GM21717 (cell line): Measurements from ENCODE around the gene GLMP.
"Not testable (repeated sequence)": the region's sequence is repeated elsewhere in the genome, so short reads cannot be mapped to it uniquely, and the experiment has no call there.

ENCODE experiments used
- ATAC-seq: cut with Tn5 transposase; IDR thresholded peaks from one replicate; pipeline ENCODE4 v1.9.1; 2021; ENCODE audit warnings: mild to moderate bottlenecking, moderate library complexity; ENCODE audit not compliant: unreplicated experiment

The GLMP gene, protein sequence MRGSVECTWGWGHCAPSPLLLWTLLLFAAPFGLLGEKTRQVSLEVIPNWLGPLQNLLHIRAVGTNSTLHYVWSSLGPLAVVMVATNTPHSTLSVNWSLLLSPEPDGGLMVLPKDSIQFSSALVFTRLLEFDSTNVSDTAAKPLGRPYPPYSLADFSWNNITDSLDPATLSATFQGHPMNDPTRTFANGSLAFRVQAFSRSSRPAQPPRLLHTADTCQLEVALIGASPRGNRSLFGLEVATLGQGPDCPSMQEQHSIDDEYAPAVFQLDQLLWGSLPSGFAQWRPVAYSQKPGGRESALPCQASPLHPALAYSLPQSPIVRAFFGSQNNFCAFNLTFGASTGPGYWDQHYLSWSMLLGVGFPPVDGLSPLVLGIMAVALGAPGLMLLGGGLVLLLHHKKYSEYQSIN

DNA sequence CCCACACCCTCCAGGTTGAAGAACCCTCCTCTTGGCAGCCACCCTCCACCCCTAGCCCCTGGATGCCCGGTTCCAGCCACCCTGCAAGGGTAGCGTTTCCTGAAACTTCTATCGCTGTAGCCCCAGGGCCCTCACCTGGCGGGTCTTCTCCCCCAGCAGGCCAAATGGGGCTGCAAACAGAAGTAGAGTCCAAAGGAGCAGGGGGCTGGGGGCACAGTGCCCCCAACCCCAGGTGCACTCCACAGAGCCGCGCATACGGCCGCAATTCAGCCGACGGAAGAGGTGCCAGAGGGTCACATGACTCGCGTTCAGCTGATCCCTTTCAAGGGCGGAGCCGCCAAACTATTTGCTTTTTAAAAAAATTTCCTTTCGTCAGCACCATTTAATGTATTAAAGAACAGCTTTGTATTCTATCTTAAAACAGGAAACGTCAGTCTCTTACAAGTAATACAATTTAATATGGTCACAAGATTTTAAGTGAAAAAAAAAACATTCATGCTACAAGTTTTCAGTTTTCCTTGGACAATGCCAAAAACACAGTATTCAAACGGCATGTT is at the start of gene GLMP:
GLMP (minus strand) TSS at position 289 of the 557 bp plus-strand sequence; CDS start at position 255, 34 bp downstream.
- no peak for ATAC-seq

DNA sequence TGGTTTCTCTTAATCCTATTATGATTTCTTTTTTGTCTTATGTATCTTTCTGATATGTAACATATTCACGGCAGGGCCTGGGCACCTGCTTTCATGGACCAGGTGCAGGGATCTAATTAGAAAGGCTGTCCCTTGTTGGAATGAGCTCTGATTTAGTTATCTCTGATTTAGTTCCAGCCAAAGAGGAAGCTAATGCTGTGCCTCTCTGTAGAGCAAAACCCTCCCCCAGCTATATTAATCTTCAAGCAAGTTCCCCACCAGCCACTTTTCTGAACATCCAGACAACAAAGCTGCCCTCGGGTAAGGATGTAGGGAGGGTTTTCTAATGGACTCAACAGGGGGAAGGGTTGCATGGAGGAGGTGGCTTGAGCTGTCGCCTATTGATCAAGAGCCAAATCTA is 48.9 kb upstream of the GLMP start:
- ATAC-seq = no peak

DNA sequence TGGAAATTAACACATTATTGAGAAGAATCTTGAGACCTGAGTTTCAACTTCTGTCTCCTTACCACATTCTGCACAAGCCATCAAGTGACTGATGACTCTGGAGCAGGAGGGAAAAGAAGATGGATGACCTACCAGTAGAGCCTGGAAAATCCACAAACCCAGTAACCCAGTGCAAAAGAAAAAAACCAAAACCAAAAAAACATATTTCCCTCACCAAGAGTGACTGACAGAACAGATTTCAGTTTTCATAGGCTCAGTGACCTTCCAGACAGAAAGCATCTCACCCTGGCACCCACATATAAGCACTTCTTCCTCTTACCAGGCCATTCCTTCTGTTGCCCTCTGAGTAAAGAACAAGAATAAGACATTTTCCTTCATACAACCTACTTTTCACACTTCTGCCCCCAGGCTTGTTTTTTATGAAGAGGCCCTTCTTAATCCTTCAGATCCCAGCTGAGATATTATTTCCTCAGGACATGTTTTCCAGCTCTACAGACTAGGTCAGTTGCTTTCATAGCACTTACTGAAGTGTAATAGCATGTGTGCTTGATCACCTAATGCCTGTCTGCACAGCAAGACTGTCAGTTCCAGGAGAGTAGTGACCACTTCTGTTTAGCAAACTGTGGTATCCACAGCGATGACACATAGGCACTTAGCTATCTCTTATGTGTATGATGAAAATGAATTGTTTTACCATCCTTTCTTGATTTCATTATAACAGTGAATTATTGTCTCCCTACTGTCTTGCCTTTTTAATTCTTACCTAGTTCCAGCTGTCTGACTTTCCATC is 46.9 kb upstream of the GLMP start:
- ATAC-seq = no peak

DNA sequence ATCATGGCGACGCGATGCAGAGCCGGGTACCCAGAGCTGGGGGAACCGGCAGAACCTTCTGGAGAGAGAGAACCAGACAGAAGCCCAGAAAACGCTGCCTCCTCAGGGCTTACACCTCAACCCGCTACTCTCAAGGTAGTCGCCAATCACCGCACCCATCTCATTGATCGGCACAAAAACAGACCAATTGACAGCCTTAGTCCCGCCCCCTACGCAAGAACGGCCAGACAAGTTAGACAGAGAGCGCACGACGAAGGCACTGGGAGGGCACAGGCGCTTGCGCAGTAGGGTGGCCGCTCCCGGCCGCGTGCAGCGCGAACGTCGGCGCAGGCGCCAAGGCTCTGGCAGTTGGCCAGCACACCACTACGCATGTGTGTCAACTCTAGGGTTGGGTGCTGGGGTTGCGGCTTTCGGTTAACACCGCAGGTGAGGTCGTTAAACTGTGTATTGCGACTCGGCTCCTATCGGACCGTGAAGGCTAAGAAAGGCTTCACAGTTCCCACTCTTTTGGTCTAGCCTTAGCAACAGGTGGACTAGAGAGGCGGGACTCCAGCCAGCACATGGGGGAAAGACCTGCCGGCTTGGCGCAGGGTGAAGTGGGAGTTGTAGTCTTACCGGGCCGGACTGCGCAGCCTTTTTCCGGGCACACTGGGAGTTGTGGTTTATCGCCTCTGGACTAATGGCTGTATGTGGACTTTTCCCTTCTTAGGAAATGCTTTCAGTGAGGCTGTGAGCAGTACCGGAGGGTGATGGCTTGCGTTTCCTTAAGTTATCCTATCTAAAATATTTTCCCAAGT is 42.9 kb upstream of the GLMP start, which contains the start of the genes CCT3 and TSACC:
CCT3 (minus strand) TSS at position 113 of the 797 bp plus-strand sequence; CDS start at position 5, 108 bp downstream.
TSACC (plus strand) TSS at position 347 of the 797 bp plus-strand sequence. CDS start 1,232 bp downstream, outside the sequence.
- ATAC-seq = peak; percentile 90

DNA sequence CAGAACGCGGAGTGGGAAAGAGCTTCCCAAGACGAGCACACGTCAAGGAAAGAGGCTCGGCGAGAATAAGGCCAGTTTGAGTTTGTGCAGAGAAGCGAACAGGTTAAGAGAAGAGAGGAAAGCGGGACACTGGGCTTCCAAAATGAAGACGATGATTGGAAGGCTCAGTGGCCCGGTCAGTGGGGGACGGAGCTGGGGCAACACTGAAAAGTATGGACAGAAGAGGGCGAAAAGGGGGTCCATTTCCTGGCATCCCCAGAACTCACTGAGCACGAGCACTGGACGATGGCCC is 42.4 kb upstream of the GLMP start:
- peak; percentile 28 for ATAC-seq

DNA sequence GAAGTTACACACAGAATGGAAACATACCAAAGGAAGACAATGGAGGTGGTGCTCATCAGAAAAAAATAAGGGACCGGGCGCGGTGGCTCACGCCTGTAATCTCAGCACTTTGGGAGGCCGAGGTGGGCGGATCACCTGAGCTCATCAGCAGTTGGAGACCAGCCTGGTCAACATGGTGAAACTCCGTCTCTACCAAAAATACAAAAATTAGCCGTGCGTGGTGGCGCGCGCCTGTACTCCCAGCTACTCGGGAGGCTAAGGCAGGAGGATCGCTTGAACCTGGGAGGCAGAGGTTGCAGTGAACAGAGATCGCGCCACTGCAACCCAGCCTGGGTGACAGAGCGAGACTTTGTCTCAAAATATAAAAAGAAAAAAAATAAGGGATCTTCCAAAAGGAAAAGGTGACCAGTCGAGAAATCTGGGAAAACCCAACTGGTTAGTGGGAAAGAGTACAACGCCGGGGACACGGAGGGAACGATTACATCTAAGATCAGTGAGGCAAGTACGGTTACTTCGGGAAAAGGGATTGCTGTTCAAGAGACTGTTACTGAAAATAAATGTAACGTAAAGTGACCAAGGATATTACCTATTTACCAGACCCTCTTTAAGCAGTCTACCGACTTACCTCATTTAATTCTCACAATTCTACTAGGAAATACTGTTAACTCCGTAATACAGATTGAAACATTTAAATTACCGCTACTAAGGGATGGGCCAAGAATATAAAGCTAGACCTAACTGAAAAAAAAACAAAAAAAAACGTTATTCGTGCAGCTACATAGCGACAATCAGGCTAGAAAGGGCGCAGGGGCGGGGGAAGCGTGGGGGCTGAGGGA is 41.8 kb upstream of the GLMP start:
- ATAC-seq = no peak

DNA sequence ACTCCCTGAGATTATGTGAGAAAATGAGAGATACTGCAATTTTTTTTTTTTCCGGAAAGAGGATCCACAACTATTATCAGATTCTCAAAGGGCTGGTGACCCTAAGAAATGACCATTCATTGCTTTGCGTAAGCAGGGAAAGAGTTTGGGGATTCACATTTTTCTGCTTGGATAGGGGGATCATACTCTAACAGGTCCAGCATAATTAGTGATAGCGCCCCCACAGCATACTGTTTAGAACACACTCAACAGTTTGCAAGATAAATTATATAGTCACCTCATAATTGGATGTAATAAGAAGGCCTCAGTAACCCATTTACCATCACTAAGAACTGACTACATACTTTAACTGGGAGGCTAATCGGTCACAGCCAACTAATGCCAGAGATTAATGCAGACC is 40.8 kb upstream of the GLMP start:
- ATAC-seq = no peak

DNA sequence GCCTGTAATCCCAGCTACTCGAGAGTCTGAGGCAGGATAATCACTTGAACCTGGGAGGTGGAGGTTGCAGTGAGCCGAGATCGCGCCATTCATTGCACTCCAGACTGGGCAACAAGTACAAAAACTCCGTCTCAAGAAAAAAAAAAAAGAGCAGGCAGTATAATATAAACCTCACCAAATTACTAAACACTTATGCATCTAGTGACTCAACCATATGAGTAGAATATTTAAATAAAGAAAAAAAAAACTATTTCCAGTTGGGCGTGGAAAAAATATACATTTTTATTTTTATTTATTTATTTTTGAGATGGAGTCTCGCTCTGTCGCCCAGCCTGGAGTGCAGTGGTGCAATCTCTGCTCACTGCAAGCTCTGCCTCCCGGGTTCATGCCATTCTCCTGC is 27.7 kb upstream of the GLMP start:
- not testable (repeated sequence) for ATAC-seq

DNA sequence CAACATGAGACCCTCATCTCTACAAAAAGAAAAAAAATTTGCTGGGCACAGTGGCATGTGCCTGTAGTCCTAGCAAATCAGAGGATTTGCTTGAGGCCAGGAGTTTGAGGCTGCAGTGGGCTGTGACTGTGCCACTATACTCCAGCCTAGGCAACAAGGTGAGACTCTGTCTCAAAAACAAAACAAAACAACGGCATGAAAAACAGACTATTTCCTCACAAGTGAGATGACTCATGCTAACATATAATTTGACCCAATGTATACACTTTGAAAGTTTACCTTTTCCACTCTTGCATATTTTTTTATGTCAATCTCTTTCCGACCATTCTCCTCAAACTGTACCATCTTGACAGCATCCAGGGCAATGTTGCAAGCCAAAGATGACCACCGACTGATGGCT is 25.1 kb upstream of the GLMP start:
- ATAC-seq = no peak

DNA sequence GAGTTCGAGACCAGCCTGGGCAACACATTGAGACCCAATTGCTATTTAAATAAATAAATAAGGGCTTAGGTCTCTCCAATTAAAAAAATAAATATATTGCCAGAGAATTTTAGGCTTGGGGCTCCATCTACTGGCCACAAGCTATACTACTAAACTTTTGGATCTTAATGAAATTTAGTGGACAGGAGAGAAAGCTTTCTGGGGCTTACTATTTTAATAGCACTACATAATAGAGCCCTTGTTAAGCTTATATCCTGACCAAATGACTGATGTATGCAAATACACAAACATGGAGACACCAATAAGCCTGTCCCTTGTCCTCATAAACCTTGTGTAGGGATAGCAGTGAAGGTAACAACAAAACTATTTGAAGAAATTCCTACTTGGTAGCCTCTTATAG is 24.2 kb upstream of the GLMP start:
- no peak for ATAC-seq

DNA sequence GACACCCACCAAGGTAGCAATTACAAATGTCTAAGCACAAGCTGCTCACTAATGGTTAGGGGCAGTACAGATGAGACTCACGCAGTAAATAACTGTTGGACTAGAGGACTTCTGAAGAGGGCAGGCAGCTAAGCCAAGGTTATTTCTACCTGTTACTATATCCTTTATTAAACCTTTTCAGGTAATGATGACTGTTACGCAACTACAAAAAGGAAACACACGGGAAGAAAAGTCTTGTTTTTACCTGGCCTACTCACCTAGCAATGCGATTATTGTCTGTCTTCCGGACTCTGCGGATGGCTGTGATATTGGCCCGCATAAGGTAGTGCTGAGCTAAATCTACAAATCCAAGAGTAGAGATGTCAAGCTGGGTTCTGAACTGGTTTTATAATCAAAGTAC is 21.4 kb upstream of the GLMP start:
- ATAC-seq = no peak

DNA sequence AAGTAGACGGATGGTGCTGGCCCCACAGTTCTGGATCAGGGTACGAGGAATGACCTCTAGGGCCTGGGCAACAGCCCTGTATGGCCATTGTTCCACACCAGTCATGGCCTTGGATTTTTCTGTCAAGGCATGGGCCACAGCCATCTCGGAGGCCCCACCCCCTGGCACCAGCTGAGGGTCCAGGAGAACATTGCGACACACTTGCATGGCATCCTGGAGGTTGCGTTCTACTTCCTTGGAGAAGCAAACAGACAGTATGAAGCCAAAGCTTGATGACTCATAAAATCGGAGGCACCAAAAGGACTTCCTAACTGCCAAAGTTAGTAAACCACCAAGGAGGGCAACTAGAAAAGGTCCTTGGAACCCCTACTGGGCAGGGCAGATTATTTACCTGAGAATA is 15.5 kb upstream of the GLMP start:
- ATAC-seq = no peak

DNA sequence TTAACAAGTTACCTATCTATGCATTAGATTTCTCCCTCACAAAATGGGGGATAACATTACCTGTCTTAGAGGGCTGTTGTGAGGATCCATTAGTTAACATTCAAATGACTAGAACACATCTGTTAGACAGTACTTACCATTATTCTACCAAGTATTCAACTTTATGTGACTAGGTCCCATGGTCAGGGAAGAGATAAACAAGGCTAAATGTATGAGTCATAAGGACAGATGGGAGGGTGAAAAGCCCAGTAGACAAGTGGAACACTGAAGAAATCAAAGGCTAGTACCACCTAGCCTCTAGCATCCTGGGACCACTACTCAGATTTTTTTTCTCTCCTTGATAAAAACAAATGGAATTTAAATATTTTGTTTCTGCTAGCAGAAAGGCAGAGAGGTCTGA is 12.6 kb upstream of the GLMP start:
- no peak for ATAC-seq

DNA sequence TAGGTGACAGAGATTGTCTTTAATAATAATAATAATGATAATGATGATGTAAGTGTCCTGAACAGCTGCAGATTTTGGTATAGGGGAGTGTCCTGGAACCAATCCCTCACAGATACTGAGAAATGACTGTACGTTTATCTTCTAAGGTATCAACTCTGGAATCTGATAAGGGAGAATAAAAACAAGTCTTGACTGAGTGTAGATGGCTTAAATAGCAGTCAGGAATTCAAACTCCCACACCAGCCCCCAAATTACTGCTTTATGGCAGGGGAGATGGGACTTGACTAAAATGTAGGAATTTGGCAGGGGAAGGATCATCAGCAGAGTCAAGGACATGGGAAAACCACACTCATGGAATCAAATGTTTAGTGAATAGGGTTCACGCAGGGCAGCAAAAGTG is 9.7 kb upstream of the GLMP start:
- ATAC-seq = no peak

DNA sequence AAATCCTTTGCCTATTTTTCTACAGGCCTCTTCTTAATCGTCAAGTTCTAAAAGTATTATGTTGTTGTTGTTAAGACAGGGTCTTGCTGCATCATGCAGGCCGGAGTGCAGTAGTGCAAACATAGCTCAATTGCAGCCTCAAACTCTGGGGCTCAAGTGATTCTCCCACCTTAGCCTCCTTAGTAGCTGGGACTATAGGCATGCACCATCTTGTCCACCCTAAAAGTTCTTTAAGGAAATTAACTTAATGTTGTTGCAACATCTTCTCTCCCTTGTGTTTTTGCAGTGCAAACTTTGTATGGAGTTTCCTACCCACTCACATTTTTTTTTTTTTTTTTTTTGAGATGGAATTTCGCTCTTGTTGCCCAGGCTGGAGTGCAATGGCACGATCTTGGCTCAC is 7.8 kb upstream of the GLMP start:
- no peak for ATAC-seq

DNA sequence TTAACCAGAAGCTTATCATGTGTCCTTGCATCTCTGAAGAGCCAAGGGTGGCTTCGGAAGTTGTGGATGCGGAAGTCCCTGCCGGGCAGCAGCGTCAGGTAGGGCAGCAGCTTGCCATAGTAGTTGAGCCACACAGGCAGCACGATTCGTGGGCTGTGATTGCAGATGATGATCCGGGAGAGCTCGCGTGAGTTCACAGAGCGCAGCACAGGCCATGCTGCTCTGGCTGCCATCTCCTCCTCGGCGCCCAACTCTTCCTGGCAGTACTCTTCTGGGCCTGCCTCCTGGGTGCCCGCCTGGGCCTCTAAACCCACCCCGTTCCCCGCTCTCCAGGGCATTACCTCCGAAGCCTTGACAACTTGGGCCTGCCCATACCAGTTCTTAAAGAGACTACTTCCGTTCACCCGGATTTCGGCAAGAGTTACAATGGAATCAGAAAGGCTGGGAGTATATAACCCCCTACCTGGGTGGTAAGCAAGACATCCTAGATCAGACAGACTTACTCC is 3.4 kb upstream of the GLMP start, which contains the start of gene VHLL:
VHLL (minus strand) TSS at position 456 of the 506 bp plus-strand sequence; CDS start at position 338, 118 bp downstream.
- ATAC-seq = no peak

DNA sequence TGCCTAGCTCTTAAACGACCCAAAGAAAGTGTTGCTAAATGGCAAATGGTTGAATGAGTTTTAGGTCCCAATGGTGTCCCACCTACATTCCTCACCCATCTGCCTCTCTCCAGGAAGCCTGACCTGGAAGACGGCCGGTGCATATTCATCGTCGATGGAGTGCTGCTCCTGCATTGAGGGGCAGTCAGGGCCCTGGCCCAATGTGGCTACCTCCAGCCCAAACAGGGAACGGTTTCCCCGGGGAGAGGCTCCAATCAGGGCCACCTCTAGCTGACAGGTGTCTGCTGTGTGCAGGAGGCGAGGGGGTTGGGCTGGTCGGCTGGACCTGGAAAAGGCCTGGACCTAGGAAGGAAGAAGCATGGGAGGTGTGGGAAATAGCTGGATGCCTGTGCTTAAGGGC is 1.6 kb downstream of the GLMP start:
- ATAC-seq = no peak

DNA sequence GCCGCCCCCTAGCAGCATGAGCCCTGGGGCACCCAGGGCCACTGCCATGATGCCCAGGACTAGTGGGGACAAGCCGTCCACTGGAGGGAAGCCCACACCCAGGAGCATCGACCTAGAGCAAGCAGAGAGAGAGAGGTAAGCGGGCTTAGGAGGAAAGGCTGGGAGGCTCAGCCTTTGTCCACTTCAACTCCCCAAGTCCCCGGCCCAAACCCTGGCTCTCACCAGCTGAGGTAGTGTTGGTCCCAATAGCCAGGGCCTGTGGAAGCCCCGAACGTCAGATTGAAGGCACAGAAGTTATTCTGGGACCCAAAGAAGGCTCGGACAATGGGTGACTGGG is 2.4 kb downstream of the GLMP start:
- no peak for ATAC-seq

DNA sequence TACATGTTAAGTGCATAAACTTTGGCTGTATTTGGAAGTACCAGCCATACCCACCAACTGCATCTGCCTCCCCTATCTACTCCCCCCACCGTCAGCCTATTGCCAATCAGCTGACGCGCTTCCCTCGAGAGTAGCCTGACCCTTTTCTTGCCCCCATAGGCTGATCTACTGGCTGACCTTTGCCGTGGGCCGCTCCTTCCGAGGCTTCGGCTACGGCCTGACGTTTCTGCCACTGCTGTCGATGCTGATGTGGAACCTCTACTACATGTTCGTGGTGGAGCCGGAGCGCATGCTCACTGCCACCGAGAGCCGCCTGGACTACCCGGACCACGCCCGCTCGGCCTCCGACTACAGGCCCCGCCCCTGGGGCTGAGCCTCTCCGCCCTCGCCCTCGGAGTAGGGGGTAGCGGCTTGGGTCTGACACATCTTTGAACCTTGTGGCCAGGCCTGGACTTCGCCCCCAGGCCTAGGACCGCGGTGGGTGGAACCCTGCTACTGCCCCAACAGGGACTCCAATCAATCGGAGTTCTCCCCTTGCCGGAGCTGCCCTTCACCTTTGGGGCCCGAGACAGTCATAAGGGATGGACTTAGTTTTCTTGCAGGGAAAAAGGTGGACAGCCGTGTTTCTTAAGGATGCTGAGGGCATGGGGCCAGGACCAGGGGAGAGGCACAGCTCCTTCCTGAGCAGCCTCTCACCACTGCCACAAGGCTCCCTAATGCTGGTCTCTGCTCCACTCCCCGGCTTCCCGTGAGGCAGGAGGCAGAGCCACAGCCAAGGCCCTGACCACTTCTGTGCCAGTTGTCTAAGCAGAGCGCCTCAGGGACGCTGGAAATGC is 4.0 kb downstream of the GLMP start:
- no peak for ATAC-seq
